Cardiac fibroblast (primary cell): ENCODE measurements around the gene ANO2.
"Not testable (repeated sequence)": the region's sequence is repeated elsewhere in the genome, so short reads cannot be mapped to it uniquely, and the experiment has no call there.

Experiments
- DNase-seq, 2 donors: peaks; one replicate each; pipeline versions ENCODE4 v3.0.0 to v3.0.0-alpha.2; 2010; ENCODE audit warnings: low read depth in 2 of 2
- H3K4me3 ChIP-seq, 2 donors: replicated peaks in 1 of 2; 1 replicate in 1 of 2; 2 replicates in 1 of 2; pipeline ENCODE4 v1.5.1; 2011; ENCODE audit warnings: low read depth in 2 of 2, low read length in 2 of 2, mild to moderate bottlenecking in 2 of 2, moderate library complexity in 1 of 2
- CTCF ChIP-seq: IDR thresholded peaks from one replicate; pipeline ENCODE4 v1.5.1; 2011; ENCODE audit warnings: low read depth, mild to moderate bottlenecking, low read length, inconsistent platforms

The ANO2 gene

GRCh38 chr12:5548152-5548943, 396.7 kb downstream of the ANO2 start:
- no peak for DNase-seq
- TF ChIP-seq CTCF = no peak
- H3K4me3 ChIP-seq = no peak overlapping the region

DNA sequence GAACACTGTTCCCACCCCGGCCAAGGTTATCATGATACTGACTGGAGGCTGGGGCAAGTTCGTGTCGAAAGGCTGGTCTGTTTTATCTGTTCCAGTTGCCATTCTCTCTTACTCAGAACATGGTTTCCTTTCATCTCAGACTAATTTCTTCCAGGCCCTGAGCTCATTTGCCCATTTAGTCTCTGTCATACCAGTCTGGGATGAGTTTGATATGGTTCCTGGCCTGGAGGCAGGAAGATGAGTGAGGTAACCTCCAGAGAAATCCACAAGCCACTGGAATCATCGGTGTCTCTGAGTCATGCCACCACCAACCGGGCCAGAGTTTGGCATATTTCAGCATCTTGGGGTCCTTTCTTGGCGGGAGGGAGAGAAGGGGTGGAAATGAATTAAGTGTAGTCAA, 398.4 kb downstream of the ANO2 start:
- no peak for TF ChIP-seq CTCF
- H3K4me3 ChIP-seq = no peak overlapping the region
- no peak for DNase-seq

GRCh38 chr12:5537771-5538170, 407.3 kb downstream of the ANO2 start:
- no peak overlapping the region for H3K4me3 ChIP-seq
- no peak for DNase-seq
- TF ChIP-seq CTCF = no peak

GRCh38 chr12:5537026-5537615, 407.9 kb downstream of the ANO2 start:
- not testable (repeated sequence) for DNase-seq, H3K4me3 ChIP-seq

DNA sequence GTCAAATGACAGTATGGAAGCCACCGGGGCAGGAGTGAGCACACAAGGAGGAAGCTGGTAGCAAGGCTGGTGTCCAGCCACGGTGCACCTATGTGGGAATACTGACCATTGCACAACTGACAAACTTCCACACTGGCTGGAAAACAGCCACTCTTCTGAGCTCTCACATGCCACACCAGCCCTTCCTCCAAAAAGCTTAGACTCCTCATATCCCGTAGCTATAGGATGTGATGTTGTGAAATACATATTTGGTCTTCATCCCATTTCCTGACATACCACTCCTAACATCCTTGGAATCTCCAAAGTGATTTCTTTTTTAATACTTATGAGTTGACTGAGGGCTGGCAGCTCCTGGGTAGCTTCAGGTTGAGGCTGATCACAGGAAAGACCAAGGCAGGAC, 409.5 kb downstream of the ANO2 start:
- DNase-seq = no peak
- no peak overlapping the region for H3K4me3 ChIP-seq
- TF ChIP-seq CTCF = no peak

GRCh38 chr12:5534426-5535199, 410.4 kb downstream of the ANO2 start:
- DNase-seq = no peak

More at GRCh38 chr12:5534426-5535199, 410.4 kb downstream of the ANO2 start:
- no peak for TF ChIP-seq CTCF
- no peak overlapping the region for H3K4me3 ChIP-seq
